SU-DHL-6 (cell line): ENCODE data around the gene DIS3L2.

Experiments used
- H2AFZ ChIP-seq: fragments of 200-600 bp; sonication (generic); 2 replicates; pipeline ENCODE4 v1.6.1; 2014; ENCODE audit warnings: low read depth, mild to moderate bottlenecking, moderate library complexity, mixed read lengths, antibody characterized with exemption, low read length; ENCODE audit not compliant: severe bottlenecking
- H3F3A ChIP-seq: fragments of 200-600 bp; shearing (Covaris generic); 2 replicates; pipeline ENCODE4 v1.6.0; 2016; ENCODE audit warnings: antibody characterized with exemption, mild to moderate bottlenecking; ENCODE audit not compliant: insufficient read depth
- H3K27ac ChIP-seq: fragments of 200-600 bp; sonication (generic); 2 replicates; pipeline ENCODE4 v1.5.1; 2016; ENCODE audit warnings: low read depth, mild to moderate bottlenecking, low read length, moderate library complexity, mixed read lengths
- H3K27me3 ChIP-seq: fragments of 200-600 bp; sonication (generic), shearing (Covaris generic); 2 replicates; pipeline ENCODE4 v1.6.0; 2014; ENCODE audit warnings: mild to moderate bottlenecking, low read length
- H3K36me3 ChIP-seq: fragments of 200-600 bp; sonication (generic); 2 replicates; pipeline ENCODE4 v1.6.1; 2014; ENCODE audit warnings: mild to moderate bottlenecking, low read length, mixed read lengths
- H3K4me2 ChIP-seq: fragments of 300-600, 200-600 bp; shearing (Covaris generic), sonication (generic); 2 replicates; pipeline ENCODE4 v1.6.0; 2014; ENCODE audit warnings: low read length, low read depth, mild to moderate bottlenecking; ENCODE audit not compliant: poor library complexity, severe bottlenecking
- H3K4me3 ChIP-seq: fragments of 200-600 bp; sonication (generic); 2 replicates; pipeline ENCODE4 v1.5.1; 2014; ENCODE audit warnings: antibody characterized with exemption, low read length, mild to moderate bottlenecking, mixed read lengths; ENCODE audit not compliant: insufficient read depth, poor library complexity, severe bottlenecking
- H3K79me2 ChIP-seq: fragments of 200-600 bp; sonication (generic); 2 replicates; pipeline ENCODE4 v1.6.1; 2014; ENCODE audit warnings: mild to moderate bottlenecking, low read length, moderate library complexity; ENCODE audit not compliant: insufficient read depth
- H3K9ac ChIP-seq: fragments of 200-600 bp; sonication (generic); 2 replicates; pipeline ENCODE4 v1.7.0; 2014; ENCODE audit warnings: mild to moderate bottlenecking, low read length
- H3K9me2 ChIP-seq: fragments of 200-600 bp; sonication (generic); replicated peaks from 2 replicates; pipeline ENCODE4 v1.6.1; 2014; ENCODE audit warnings: low read length; ENCODE audit not compliant: insufficient read depth
- H3K9me3 ChIP-seq: fragments of 200-600 bp; sonication (generic); 2 replicates; pipeline ENCODE4 v1.6.1; 2014; ENCODE audit warnings: low read length, mixed read lengths; ENCODE audit not compliant: insufficient read depth
- H4K20me1 ChIP-seq: fragments of 200-600 bp; sonication (generic); 2 replicates; pipeline ENCODE4 v1.6.1; 2014; ENCODE audit warnings: low read depth, mild to moderate bottlenecking, antibody characterized with exemption, low read length, moderate library complexity, mixed read lengths
- EZH2phosphoT487 ChIP-seq: fragments of 200-600 bp; sonication (generic), shearing (Covaris generic); conservative IDR thresholded peaks from 2 replicates; pipeline ENCODE4 v1.6.1; 2018; ENCODE audit warnings: mild to moderate bottlenecking, antibody characterized with exemption, low read length, moderate library complexity, mixed read lengths
- TF ChIP-seq, protein P1 (sequence below): fragments of 200-600 bp; sonication (generic); IDR thresholded peaks from one replicate; pipeline ENCODE4 v1.5.1; 2017; ENCODE audit warnings: antibody characterized with exemption, mild to moderate bottlenecking, low read length, moderate library complexity; ENCODE audit not compliant: insufficient read depth, poor library complexity, severe bottlenecking

Gene DIS3L2

DNA sequence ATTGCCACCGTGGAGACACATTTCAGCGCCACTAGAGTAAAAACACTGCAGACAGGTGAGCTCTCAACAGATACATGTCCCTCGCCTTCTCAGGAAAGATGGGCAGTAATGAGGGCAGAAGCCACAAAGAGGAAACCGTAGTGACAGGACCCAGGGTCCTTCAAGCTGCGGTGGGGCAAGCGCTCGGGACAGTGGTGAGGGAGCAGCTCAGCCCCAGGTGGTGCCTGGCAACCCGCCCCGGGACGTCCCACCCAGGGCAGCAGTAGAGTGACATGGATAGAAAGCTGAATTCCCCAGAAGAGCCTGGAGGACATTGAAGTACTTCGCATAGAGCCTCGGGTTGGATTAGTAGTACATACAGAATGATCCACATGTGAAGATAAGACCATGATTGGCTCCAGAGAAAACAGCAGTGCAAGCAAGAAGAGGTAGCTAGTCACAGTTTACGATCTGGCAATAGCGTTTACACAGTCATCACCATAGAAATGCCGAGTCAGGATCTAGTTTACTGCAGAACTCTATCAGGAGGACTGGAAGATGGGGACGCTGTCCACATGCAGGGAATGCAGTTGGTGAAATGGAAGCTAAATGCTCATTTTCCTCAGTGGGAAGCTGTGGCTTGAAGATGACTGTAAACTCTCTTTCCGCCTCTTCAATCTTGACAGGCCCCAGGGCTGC lies 379.7 kb downstream of the DIS3L2 start:
- Histone ChIP-seq H4K20me1 (no peaks in the 10 kb centered on the region), H3K4me2 (no peak overlapping the region), H3K9me2 (no peaks in the 10 kb centered on the region), H3K36me3 (no peaks in the 10 kb centered on the region), H3K4me3 (no peak overlapping the region), H3K9ac (no peak overlapping the region), H3K9me3 (no peaks in the 10 kb centered on the region), H3F3A (no peaks in the 10 kb centered on the region), H2AFZ (no peak overlapping the region), H3K79me2 (no peaks in the 10 kb centered on the region), H3K27ac (no peak overlapping the region), H3K27me3 (no peaks in the 10 kb centered on the region)
- no peak for TF ChIP-seq EZH2phosphoT487
- TF ChIP-seq, protein P1, sequence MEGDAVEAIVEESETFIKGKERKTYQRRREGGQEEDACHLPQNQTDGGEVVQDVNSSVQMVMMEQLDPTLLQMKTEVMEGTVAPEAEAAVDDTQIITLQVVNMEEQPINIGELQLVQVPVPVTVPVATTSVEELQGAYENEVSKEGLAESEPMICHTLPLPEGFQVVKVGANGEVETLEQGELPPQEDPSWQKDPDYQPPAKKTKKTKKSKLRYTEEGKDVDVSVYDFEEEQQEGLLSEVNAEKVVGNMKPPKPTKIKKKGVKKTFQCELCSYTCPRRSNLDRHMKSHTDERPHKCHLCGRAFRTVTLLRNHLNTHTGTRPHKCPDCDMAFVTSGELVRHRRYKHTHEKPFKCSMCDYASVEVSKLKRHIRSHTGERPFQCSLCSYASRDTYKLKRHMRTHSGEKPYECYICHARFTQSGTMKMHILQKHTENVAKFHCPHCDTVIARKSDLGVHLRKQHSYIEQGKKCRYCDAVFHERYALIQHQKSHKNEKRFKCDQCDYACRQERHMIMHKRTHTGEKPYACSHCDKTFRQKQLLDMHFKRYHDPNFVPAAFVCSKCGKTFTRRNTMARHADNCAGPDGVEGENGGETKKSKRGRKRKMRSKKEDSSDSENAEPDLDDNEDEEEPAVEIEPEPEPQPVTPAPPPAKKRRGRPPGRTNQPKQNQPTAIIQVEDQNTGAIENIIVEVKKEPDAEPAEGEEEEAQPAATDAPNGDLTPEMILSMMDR, result no peak

DNA sequence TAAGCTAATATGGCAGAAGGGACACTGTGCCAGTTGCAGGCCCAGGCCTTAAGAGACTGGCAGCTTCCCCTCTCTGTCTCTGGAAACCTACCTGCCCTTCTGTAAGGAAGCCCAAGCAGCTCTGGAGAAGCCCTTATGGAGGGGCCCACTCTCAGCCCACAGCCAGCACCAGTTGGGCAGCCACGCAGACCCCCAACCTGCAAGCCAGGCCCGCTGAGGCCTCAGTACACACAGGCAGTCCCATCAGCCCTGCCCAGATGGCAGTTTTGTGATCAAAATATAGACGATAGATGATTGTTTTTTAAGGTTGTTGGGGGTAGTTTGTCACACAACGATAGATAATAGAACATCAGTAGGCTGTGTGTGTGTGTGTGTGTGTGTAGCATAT lies 380.2 kb downstream of the DIS3L2 start:
- no peaks in the 10 kb centered on the region for H3K36me3 ChIP-seq
- H3K9ac ChIP-seq, result no peak overlapping the region
- H3K27me3 ChIP-seq, result no peaks in the 10 kb centered on the region
- H3K4me2 ChIP-seq, result no peak overlapping the region
- H3F3A ChIP-seq, result no peaks in the 10 kb centered on the region
- no peaks in the 10 kb centered on the region for H3K9me2 ChIP-seq
- no peak overlapping the region for H3K4me3 ChIP-seq
- no peaks in the 10 kb centered on the region for H3K79me2 ChIP-seq
- no peaks in the 10 kb centered on the region for H4K20me1 ChIP-seq
- no peak overlapping the region for H2AFZ ChIP-seq
- TF ChIP-seq, protein P1, result no peak
- TF ChIP-seq EZH2phosphoT487, result no peak
- H3K27ac ChIP-seq, result no peak overlapping the region
- H3K9me3 ChIP-seq, result no peaks in the 10 kb centered on the region

DNA sequence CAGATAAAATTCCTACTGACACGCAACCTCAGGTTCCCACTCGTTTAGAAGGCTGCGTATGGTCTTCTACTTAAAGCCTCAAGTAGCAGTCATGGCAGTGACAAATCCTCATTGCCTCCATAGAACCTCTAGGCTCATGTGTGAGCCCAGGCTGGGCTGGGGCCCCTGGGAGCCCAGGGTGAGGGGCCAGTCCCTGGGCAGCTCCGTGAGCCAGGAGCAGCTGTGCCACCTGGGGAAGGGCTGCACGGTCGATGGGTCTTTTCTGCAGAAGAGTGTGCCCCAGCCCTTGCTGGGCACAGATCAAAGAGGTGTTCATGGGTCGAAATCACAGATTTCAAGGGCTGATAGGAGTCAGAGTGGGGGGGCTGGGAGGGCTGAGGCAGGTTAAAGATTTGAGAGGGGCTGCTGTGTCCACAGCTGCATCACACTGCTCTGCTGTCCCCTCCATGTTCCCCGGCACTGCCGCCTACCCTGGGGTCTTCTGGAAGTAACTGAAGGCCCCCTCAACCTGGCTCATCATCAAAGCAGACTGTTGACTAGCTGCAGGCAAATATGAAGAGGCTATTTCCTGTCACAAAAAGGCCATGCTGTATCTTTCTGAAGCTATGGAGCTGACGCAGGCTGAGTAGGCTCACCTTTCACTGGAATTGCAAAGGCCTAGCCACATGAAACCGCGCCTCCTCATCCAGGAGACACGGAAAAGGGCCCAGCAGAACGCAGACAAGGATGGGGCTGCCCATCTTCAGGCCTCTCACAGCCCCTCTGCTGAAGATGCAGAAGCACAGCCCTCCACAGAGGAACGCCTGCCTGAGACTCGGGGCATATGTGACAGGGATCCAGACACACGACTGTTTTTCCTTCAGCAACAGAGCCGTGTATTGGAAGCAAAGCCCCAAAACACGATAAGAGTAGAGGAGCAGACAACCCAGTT lies 381.4 kb downstream of the DIS3L2 start:
- no peaks in the 10 kb centered on the region for H3K27me3 ChIP-seq
- no peaks in the 10 kb centered on the region for H3K9me2 ChIP-seq
- H3K79me2 ChIP-seq, result no peaks in the 10 kb centered on the region
- H3K9me3 ChIP-seq, result no peaks in the 10 kb centered on the region
- H3K27ac ChIP-seq, result no peak overlapping the region
- no peak overlapping the region for H3K4me3 ChIP-seq
- H3K9ac ChIP-seq, result no peak overlapping the region
- no peak for TF ChIP-seq EZH2phosphoT487
- TF ChIP-seq, protein P1, result no peak
- H3K4me2 ChIP-seq, result no peak overlapping the region
- H3K36me3 ChIP-seq, result no peaks in the 10 kb centered on the region
- H3F3A ChIP-seq, result no peaks in the 10 kb centered on the region
- H2AFZ ChIP-seq, result no peak overlapping the region
- no peaks in the 10 kb centered on the region for H4K20me1 ChIP-seq
